OCI-LY3 (cell line): Measurements from ENCODE around the gene ARHGAP19.

Experiments
- H2AFZ ChIP-seq: fragments of 200-600, 300-600 bp; shearing (Covaris generic); 2 replicates; pipeline ENCODE4 v1.6.0; 2014; ENCODE audit warnings: antibody characterized with exemption, low read depth, low read length
- H3K27ac ChIP-seq: fragments of 200-600, 300-600 bp; sonication (generic); 2 replicates; pipeline ENCODE4 v1.5.1; 2014; ENCODE audit warnings: mild to moderate bottlenecking, low read length, moderate library complexity, mixed read lengths
- H3K27me3 ChIP-seq: fragments of 200-600, 300-600 bp; sonication (generic); 2 replicates; pipeline ENCODE4 v1.6.1; 2014; ENCODE audit warnings: low read depth, low read length, mixed read lengths
- H3K36me3 ChIP-seq: fragments of 200-600, 300-600 bp; sonication (generic); replicated peaks from 2 replicates; pipeline ENCODE3; 2014; ENCODE audit warnings: low read depth, low read length, mixed read lengths
- H3K4me1 ChIP-seq: fragments of 300-600, 200-600 bp; sonication (generic); 2 replicates; pipeline ENCODE4 v1.6.1; 2014; ENCODE audit warnings: low read length, mixed read lengths
- H3K4me2 ChIP-seq: fragments of 200-600, 300-600 bp; sonication (generic); 2 replicates; pipeline ENCODE4 v1.6.1; 2014; ENCODE audit warnings: low read length, mixed read lengths
- H3K4me3 ChIP-seq: fragments of 300-600, 200-600 bp; sonication (generic); 2 replicates; pipeline ENCODE4 v1.5.1; 2014; ENCODE audit warnings: antibody characterized with exemption, mild to moderate bottlenecking, low read length, moderate library complexity
- H3K79me2 ChIP-seq: fragments of 300-600, 200-600 bp; shearing (Covaris generic); 2 replicates; pipeline ENCODE4 v1.6.1; 2014; ENCODE audit warnings: mild to moderate bottlenecking, low read length, mixed read lengths
- H3K9ac ChIP-seq: fragments of 300-600, 200-600 bp; shearing (Covaris generic); 2 replicates; pipeline ENCODE4 v1.6.0; 2014; ENCODE audit warnings: mild to moderate bottlenecking, low read length, moderate library complexity
- H3K9me3 ChIP-seq: fragments of 200-600, 300-600 bp; shearing (Covaris generic); 2 replicates; pipeline ENCODE4 v1.6.1; 2014; ENCODE audit warnings: low read length, mixed read lengths; ENCODE audit not compliant: insufficient read depth
- H4K20me1 ChIP-seq: fragments of 200-600, 300-600 bp; sonication (generic); 2 replicates; pipeline ENCODE4 v1.6.1; 2016; ENCODE audit warnings: low read length, mixed read lengths; ENCODE audit not compliant: insufficient read depth
- CTCF ChIP-seq: fragments of 200-600, 300-600 bp; sonication (generic); IDR thresholded peaks from 2 replicates; pipeline ENCODE4 v1.5.1; 2014; ENCODE audit warnings: antibody characterized with exemption, low read length, low read depth
- EZH2phosphoT487 ChIP-seq: fragments of 200-600 bp; shearing (Covaris generic); IDR thresholded peaks from 2 replicates; pipeline ENCODE4 v1.6.1; 2018; ENCODE audit warnings: antibody characterized with exemption, mixed run types, low read depth

Gene ARHGAP19

GRCh38 chr10:97261183-97261582 is 31.3 kb downstream of the ARHGAP19 start:
- Histone ChIP-seq H3K36me3 (peaks cover 4% of the 10 kb centered on the region), H3K4me1 (no peaks in the 10 kb centered on the region), H3K27ac (no peak overlapping the region), H3K4me2 (no peak overlapping the region), H3K4me3 (no peak overlapping the region), H2AFZ (no peak overlapping the region), H4K20me1 (no peaks in the 10 kb centered on the region), H3K9me3 (no peaks in the 10 kb centered on the region), H3K9ac (no peak overlapping the region), H3K27me3 (no peaks in the 10 kb centered on the region), H3K79me2 (no peaks in the 10 kb centered on the region)
- TF ChIP-seq EZH2phosphoT487 (no peak), CTCF (no peak)

GRCh38 chr10:97259119-97259518 is 33.3 kb downstream of the ARHGAP19 start:
- H3K4me2 ChIP-seq = no peak overlapping the region
- H3K27me3 ChIP-seq = no peaks in the 10 kb centered on the region
- no peak overlapping the region for H3K27ac ChIP-seq
- H2AFZ ChIP-seq = no peak overlapping the region
- no peaks in the 10 kb centered on the region for H4K20me1 ChIP-seq
- H3K4me3 ChIP-seq = no peak overlapping the region
- H3K79me2 ChIP-seq = no peaks in the 10 kb centered on the region
- H3K9me3 ChIP-seq = no peaks in the 10 kb centered on the region
- TF ChIP-seq CTCF = no peak
- no peak for TF ChIP-seq EZH2phosphoT487
- H3K4me1 ChIP-seq = no peaks in the 10 kb centered on the region
- H3K36me3 ChIP-seq = peaks cover 16% of the 10 kb centered on the region
- H3K9ac ChIP-seq = no peak overlapping the region

GRCh38 chr10:97256356-97256755 is 36.1 kb downstream of the ARHGAP19 start:
- Histone ChIP-seq H4K20me1 (no peaks in the 10 kb centered on the region), H3K27ac (no peak overlapping the region), H3K27me3 (no peaks in the 10 kb centered on the region), H3K4me3 (no peak overlapping the region), H2AFZ (no peak overlapping the region), H3K9me3 (no peaks in the 10 kb centered on the region), H3K4me2 (no peak overlapping the region), H3K36me3 (peaks cover 18% of the 10 kb centered on the region), H3K9ac (no peak overlapping the region), H3K79me2 (no peaks in the 10 kb centered on the region), H3K4me1 (no peaks in the 10 kb centered on the region)
- TF ChIP-seq EZH2phosphoT487 (no peak), CTCF (no peak)

- H4K20me1 ChIP-seq = no peaks in the 10 kb centered on the region
- no peak overlapping the region for H3K4me2 ChIP-seq
- H2AFZ ChIP-seq = no peak overlapping the region
- no peaks in the 10 kb centered on the region for H3K27me3 ChIP-seq
- TF ChIP-seq EZH2phosphoT487 (no peak), CTCF (no peak)
- no peak overlapping the region for H3K27ac ChIP-seq
- H3K79me2 ChIP-seq = no peaks in the 10 kb centered on the region
- peaks cover 18% of the 10 kb centered on the region for H3K36me3 ChIP-seq
- H3K4me1 ChIP-seq = no peaks in the 10 kb centered on the region
- H3K9ac ChIP-seq = no peak overlapping the region
- H3K9me3 ChIP-seq = no peaks in the 10 kb centered on the region
- H3K4me3 ChIP-seq = no peak overlapping the region
Observed at GRCh38 chr10:97255512-97256293, 36.7 kb downstream of the ARHGAP19 start.
